HL-60 (cell line): Measurements from ENCODE around the gene SMYD5.

Experiments used
- DNase-seq, 2 experiments: peaks; one replicate each; pipeline ENCODE4 v3.0.0-alpha.2; 2010 to 2020; ENCODE audit warnings: low read depth in 1 of 2, low spot score in 1 of 2
- H3K27ac ChIP-seq: fragments of 250-450 bp; sonication (Bioruptor Pico); replicated peaks from 2 replicates; pipeline ENCODE4 v1.5.1; 2020; ENCODE audit warnings: mild to moderate bottlenecking, moderate library complexity
- H3K27me3 ChIP-seq: fragments of 250-450 bp; sonication (Bioruptor Pico); 2 replicates; pipeline ENCODE4 v1.5.1; 2021; ENCODE audit warnings: mild to moderate bottlenecking, moderate library complexity; ENCODE audit not compliant: insufficient read depth, poor library complexity, severe bottlenecking
- H3K4me3 ChIP-seq: replicated peaks from 2 replicates; pipeline ENCODE4 v1.5.1; 2011; ENCODE audit warnings: mild to moderate bottlenecking, control low read depth, low read length; ENCODE audit not compliant: insufficient read depth
- CTCF ChIP-seq: IDR thresholded peaks from one replicate; pipeline ENCODE4 v1.5.1; 2011; ENCODE audit warnings: low read length, control low read depth, inconsistent platforms; ENCODE audit not compliant: insufficient read depth
- GABPA ChIP-seq: IDR thresholded peaks from 2 replicates; pipeline ENCODE4 v1.6.1; 2012; ENCODE audit warnings: low read depth
- POLR2AphosphoS5 ChIP-seq: IDR thresholded peaks from 2 replicates; pipeline ENCODE4 v1.6.1; 2012; ENCODE audit warnings: low read depth
- REST ChIP-seq: IDR thresholded peaks from 2 replicates; pipeline ENCODE4 v1.6.1; 2012; ENCODE audit warnings: low read depth; ENCODE audit not compliant: insufficient replicate concordance
- SPI1 ChIP-seq: IDR thresholded peaks from 2 replicates; pipeline ENCODE4 v1.6.1; 2012; ENCODE audit warnings: low read depth, mild to moderate bottlenecking, borderline replicate concordance

Gene SMYD5

GRCh38 chr2:73208258-73208657 is 5.8 kb upstream of the SMYD5 start:
- Histone ChIP-seq H3K4me3 (no peak overlapping the region), H3K27me3 (peaks cover 9% of the 10 kb centered on the region), H3K27ac (no peak overlapping the region)
- no peak for DNase-seq
- TF ChIP-seq SPI1 (no peak), POLR2AphosphoS5 (no peak), REST (no peak), GABPA (no peak), CTCF (no peak)

GRCh38 chr2:73210019-73210418 is 4.0 kb upstream of the SMYD5 start:
- TF ChIP-seq REST (no peak), POLR2AphosphoS5 (no peak), GABPA (no peak), CTCF (no peak), SPI1 (no peak)
- peaks cover under 1% of the 10 kb centered on the region for H3K27me3 ChIP-seq
- H3K4me3 ChIP-seq = no peak overlapping the region
- H3K27ac ChIP-seq = no peak overlapping the region
- DNase-seq = no peak

GRCh38 chr2:73210696-73211095 is 3.3 kb upstream of the SMYD5 start:
- H3K27ac ChIP-seq = no peak overlapping the region
- TF ChIP-seq CTCF (no peak), SPI1 (no peak), GABPA (no peak), REST (no peak), POLR2AphosphoS5 (no peak)
- no peak overlapping the region for H3K4me3 ChIP-seq
- DNase-seq = no peak
- H3K27me3 ChIP-seq = no peaks in the 10 kb centered on the region
